PC-3 (cell line): ENCODE results near the gene PI4K2A. TPM values are rescaled to one million over a fixed set of nuclear protein-coding genes. Genes with fewer than 3 reads are reported as not detected.

Source experiments
- ATAC-seq: fragments of 200-7000 bp; cut with Tn5 transposase; 2 replicates; pipeline ENCODE4 v1.9.1; 2020; ENCODE audit warnings: mild to moderate bottlenecking, moderate library complexity
- BruUV-seq: library from RNA; stranded (reverse); fragments of 400-500 nt; replicated peaks from 2 replicates; lab custom pipeline; 2021; lab: Mats Ljungman, UMichigan
- CTCF ChIA-PET: fragments of 300-600 bp; sonication (Branson Sonifier 250); formaldehyde crosslinking; loops from one replicate; lab custom pipeline; 2022; ENCODE audit warnings: antibody characterized with exemption; lab: Charles Lee
- POLR2A ChIA-PET: fragments of 300-600 bp; sonication (Branson Sonifier 250); formaldehyde crosslinking; loops from one replicate; lab custom pipeline; 2022; ENCODE audit warnings: antibody characterized with exemption; ENCODE audit not compliant: unreplicated experiment; lab: Charles Lee
- DNase-seq: peaks from one replicate; pipeline ENCODE4 v3.0.0-alpha.2; 2015
- H2AFZ ChIP-seq: fragments of 300-600 bp; sonication (generic); 2 replicates; pipeline ENCODE4 v1.6.0; 2016; ENCODE audit warnings: antibody characterized with exemption, low read length
- H3F3A ChIP-seq: fragments of 300-600 bp; sonication (generic); one replicate; pipeline ENCODE4 v1.6.0; 2017; ENCODE audit warnings: antibody characterized with exemption, low read length, control low read depth, mild to moderate bottlenecking; ENCODE audit not compliant: unreplicated experiment
- H3K27ac ChIP-seq: fragments of 300-600 bp; sonication (generic); 2 replicates; pipeline ENCODE4 v1.5.1; 2016; ENCODE audit warnings: mild to moderate bottlenecking, low read length
- H3K27me3 ChIP-seq: fragments of 300-600 bp; sonication (generic); 2 replicates; pipeline ENCODE4 v1.6.1; 2016; ENCODE audit warnings: low read length, mixed read lengths
- H3K36me3 ChIP-seq: fragments of 300-600 bp; sonication (generic); 2 replicates; pipeline ENCODE4 v1.6.1; 2016; ENCODE audit warnings: low read depth, mixed run types, low read length, mixed read lengths
- H3K4me1 ChIP-seq: fragments of 300-600 bp; sonication (generic); 2 replicates; pipeline ENCODE4 v1.5.1; 2016; ENCODE audit warnings: low read length; ENCODE audit not compliant: insufficient read depth
- H3K4me2 ChIP-seq: fragments of 300-600 bp; sonication (generic); 2 replicates; pipeline ENCODE4 v1.6.0; 2016; ENCODE audit warnings: low read length
- H3K4me3 ChIP-seq: fragments of 300-600 bp; sonication (generic); 2 replicates; pipeline ENCODE4 v1.5.1; 2016; ENCODE audit warnings: mild to moderate bottlenecking, low read length, mixed read lengths
- H3K79me2 ChIP-seq: fragments of 300-600 bp; sonication (generic); 2 replicates; pipeline ENCODE4 v1.6.1; 2017; ENCODE audit warnings: low read length, mixed read lengths
- H3K9ac ChIP-seq: fragments of 300-600 bp; sonication (generic); 2 replicates; pipeline ENCODE4 v1.6.0; 2016; ENCODE audit warnings: mild to moderate bottlenecking, low read length
- H3K9me2 ChIP-seq: fragments of 300-600 bp; sonication (generic); replicated peaks from 2 replicates; pipeline ENCODE4 v1.6.1; 2016; ENCODE audit warnings: mixed run types, low read length, mixed read lengths
- H3K9me3 ChIP-seq: fragments of 300-600 bp; sonication (generic); 2 replicates; pipeline ENCODE4 v1.6.1; 2016; ENCODE audit warnings: low read length, mixed read lengths
- H4K20me1 ChIP-seq: fragments of 300-600 bp; sonication (generic); 2 replicates; pipeline ENCODE4 v1.6.1; 2016; ENCODE audit warnings: low read length, mixed read lengths
- CTCF ChIP-seq: fragments of 300-600 bp; sonication (generic); conservative IDR thresholded peaks from 2 replicates; pipeline ENCODE4 v1.5.1; 2017; ENCODE audit warnings: antibody characterized with exemption, low read depth, mild to moderate bottlenecking, low read length
- EZH2 ChIP-seq: fragments of 300-600 bp; sonication (generic); IDR thresholded peaks from one replicate; pipeline ENCODE4 v1.6.1; 2017; ENCODE audit warnings: antibody characterized with exemption, mild to moderate bottlenecking, low read length; ENCODE audit not compliant: unreplicated experiment
- EZH2phosphoT487 ChIP-seq: fragments of 300-600 bp; sonication (generic); IDR thresholded peaks from 2 replicates; pipeline ENCODE4 v1.6.1; 2018; ENCODE audit warnings: mild to moderate bottlenecking, antibody characterized with exemption, low read length, borderline replicate concordance
- intact Hi-C: fragments of 100-400 bp; cut with micrococcal nuclease; formaldehyde crosslinking; loops from 2 replicates; pipeline ENCODE4 v1.9.0; 2023
- total RNA-seq: library from RNA; depleted of rRNA; stranded (reverse); fragments of >200 nt; gene quantifications from 2 replicates; pipeline ENCODE4 v1.2.3, GENCODE V29; 2014

Gene PI4K2A
- total RNA-seq, 1 experiment from 2014 or later = 19.4 TPM

- no peak overlapping the region for H3K27ac ChIP-seq
- no peak for TF ChIP-seq CTCF
- TF ChIP-seq EZH2phosphoT487 = no peak
- no peak for TF ChIP-seq EZH2
- H3K79me2 ChIP-seq = no peaks in the 10 kb centered on the region
- H3K4me1 ChIP-seq = no peaks in the 10 kb centered on the region
- no peaks in the 10 kb centered on the region for H3K9me2 ChIP-seq
- H3K27me3 ChIP-seq = no peaks in the 10 kb centered on the region
- no peak overlapping the region for H2AFZ ChIP-seq
- DNase-seq (no peak), ATAC-seq (no peak)
- no peak overlapping the region for H3K4me2 ChIP-seq
- H3K36me3 ChIP-seq = no peaks in the 10 kb centered on the region
- no peak overlapping the region for H3K4me3 ChIP-seq
- no peak overlapping the region for H3K9ac ChIP-seq
- H3K9me3 ChIP-seq = no peaks in the 10 kb centered on the region
- CTCF ChIA-PET = no interaction called here
- POLR2A ChIA-PET = no interaction called here
- no peaks in the 10 kb centered on the region for H4K20me1 ChIP-seq
- no peaks in the 10 kb centered on the region for H3F3A ChIP-seq
- intact Hi-C loops = no loop called here
- BruUV-seq = no TSS peak
Measured at GRCh38 chr10:97707134-97707861, 66.8 kb downstream of the PI4K2A start.

- ATAC-seq (no peak), DNase-seq (no peak)
- POLR2A ChIA-PET = no interaction called here
- Histone ChIP-seq H3K4me1 (peaks cover 4% of the 10 kb centered on the region; the same call in 1 of the 2 replicates), H3K9me3 (no peaks in the 10 kb centered on the region), H3K4me3 (no peak overlapping the region), H3K79me2 (no peaks in the 10 kb centered on the region), H3K4me2 (no peak overlapping the region), H4K20me1 (no peaks in the 10 kb centered on the region), H3K27me3 (no peaks in the 10 kb centered on the region), H3K36me3 (no peaks in the 10 kb centered on the region), H3F3A (no peaks in the 10 kb centered on the region), H3K9me2 (no peaks in the 10 kb centered on the region), H3K9ac (no peak overlapping the region), H3K27ac (no peak overlapping the region), H2AFZ (no peak overlapping the region)
- CTCF ChIA-PET = no interaction called here
- intact Hi-C loops = no loop called here
- TF ChIP-seq EZH2phosphoT487 = no peak
- no peak for TF ChIP-seq CTCF
- no peak for TF ChIP-seq EZH2
- no TSS peak for BruUV-seq
Measured at GRCh38 chr10:97708167-97708566, 67.7 kb downstream of the PI4K2A start.
